ENCODE measurements around the gene JAG2.

JAG2 gene

GRCh38 chr14:105168496-105168978, at the start of gene JAG2:
Gene JAG2 (minus strand): TSS chr14:105168776. CDS start chr14:105168420, 356 bp downstream.
- peak; percentile 54 for DNase-seq

GRCh38 chr14:105217774-105218173, 49.2 kb upstream of the JAG2 start:
- no peak for DNase-seq

GRCh38 chr14:105216490-105217247, 48.1 kb upstream of the JAG2 start:
- no peak for DNase-seq

GRCh38 chr14:105215602-105216001, 47.0 kb upstream of the JAG2 start:
- DNase-seq = no peak

- no peak for DNase-seq
Measured at GRCh38 chr14:105214324-105214915, 45.8 kb upstream of the JAG2 start.

- DNase-seq = no peak
Measured at GRCh38 chr14:105213361-105213760, 44.8 kb upstream of the JAG2 start.

- DNase-seq = no peak
Measured at GRCh38 chr14:105212541-105213300, 44.1 kb upstream of the JAG2 start.

GRCh38 chr14:105211758-105212089, 43.1 kb upstream of the JAG2 start:
- no peak for DNase-seq

GRCh38 chr14:105211086-105211757, 42.6 kb upstream of the JAG2 start:
- no peak for DNase-seq

GRCh38 chr14:105210266-105211025, 41.9 kb upstream of the JAG2 start:
- DNase-seq = no peak

GRCh38 chr14:105209646-105210045, 41.1 kb upstream of the JAG2 start:
- DNase-seq = no peak

- DNase-seq = no peak
Measured at GRCh38 chr14:105209091-105209490, 40.5 kb upstream of the JAG2 start.

- DNase-seq = no peak
Measured at GRCh38 chr14:105208738-105209075, 40.1 kb upstream of the JAG2 start.

- DNase-seq = no peak
Measured at GRCh38 chr14:105207996-105208737, 39.6 kb upstream of the JAG2 start.

- no peak for DNase-seq
Measured at GRCh38 chr14:105207460-105207901, 38.9 kb upstream of the JAG2 start.

GRCh38 chr14:105206873-105207272, 38.3 kb upstream of the JAG2 start:
- no peak for DNase-seq

- DNase-seq = no peak
Measured at GRCh38 chr14:105205673-105206208, 37.2 kb upstream of the JAG2 start.

GRCh38 chr14:105204931-105205672, 36.5 kb upstream of the JAG2 start:
- no peak for DNase-seq

- no peak for DNase-seq
Measured at GRCh38 chr14:105204206-105204930, 35.8 kb upstream of the JAG2 start.

GRCh38 chr14:105203701-105204100, 35.1 kb upstream of the JAG2 start:
- DNase-seq = no peak

All from stimulated activated CD4-positive, alpha-beta T cell treated with anti-CD3 and anti-CD28 coated beads, Interleukin-12 subunit alpha, Interleukin-12 subunit beta, amount 100 ng/mL, for 4 hours (primary cell).